ENCODE results near the gene CALML6. TPM values are rescaled to one million over a fixed set of nuclear protein-coding genes. Genes with fewer than 3 reads are reported as not detected.

The CALML6 gene
- total RNA-seq, 3 donors from 2014 or later: 0.38 to 0.61 (median 0.51) TPM

DNA sequence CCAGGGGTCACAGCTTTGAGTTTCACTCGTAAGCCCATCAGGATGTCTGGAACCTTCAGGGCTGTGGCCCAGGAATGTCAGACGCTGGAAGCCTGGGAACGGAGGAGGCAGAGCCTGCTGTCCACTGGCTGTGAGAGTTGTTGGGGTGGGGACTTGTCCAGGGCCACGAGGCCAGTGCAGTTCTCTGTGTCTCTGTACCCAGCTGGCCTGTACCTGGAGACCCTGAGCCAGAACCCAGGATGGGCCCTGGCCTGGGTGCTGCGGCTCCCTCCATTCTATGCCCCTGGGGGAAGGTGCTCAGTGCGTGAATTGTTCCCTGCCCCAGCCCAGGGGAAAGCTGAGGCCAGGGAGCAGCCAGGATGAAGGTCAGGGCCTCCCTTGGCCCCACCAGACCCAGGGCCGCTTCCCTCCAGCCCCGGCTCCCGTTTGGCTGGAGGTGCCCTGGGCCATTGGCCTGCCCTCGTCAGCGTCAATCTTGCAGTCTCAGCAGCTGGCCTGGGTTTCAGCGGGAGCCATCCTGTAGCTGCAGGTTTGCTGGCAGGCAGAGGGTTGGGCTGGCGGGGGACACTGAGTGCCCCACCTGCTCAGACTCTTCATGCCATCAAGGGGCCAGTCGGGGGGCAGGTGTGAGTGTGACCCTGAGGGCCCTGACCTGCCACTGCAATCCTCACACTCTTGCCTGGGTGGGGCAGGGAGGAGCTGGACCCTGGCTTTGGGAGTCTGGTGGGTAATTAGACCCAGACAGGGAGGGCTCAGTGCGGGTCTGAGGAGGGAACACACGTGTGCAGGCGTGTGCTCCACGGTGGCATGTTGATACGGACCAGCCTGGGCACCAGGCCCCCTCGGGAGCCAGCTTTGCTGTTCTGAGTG is 724 bp upstream of the CALML6 start:
- no peak for ATAC-seq
- DNase-seq: no peak
- H3K4me3 Mint-ChIP-seq: no peak overlapping the region
- no peaks in the 10 kb centered on the region for H3K36me3 Mint-ChIP-seq (ENCODE audit: insufficient read depth)
- peaks cover 15% of the 10 kb centered on the region for H3K4me1 Mint-ChIP-seq (ENCODE audit: low read depth)
- H3K27me3 Mint-ChIP-seq (ENCODE audit: low read depth): no peaks in the 10 kb centered on the region
- no peaks in the 10 kb centered on the region for H3K9me3 Mint-ChIP-seq

DNA sequence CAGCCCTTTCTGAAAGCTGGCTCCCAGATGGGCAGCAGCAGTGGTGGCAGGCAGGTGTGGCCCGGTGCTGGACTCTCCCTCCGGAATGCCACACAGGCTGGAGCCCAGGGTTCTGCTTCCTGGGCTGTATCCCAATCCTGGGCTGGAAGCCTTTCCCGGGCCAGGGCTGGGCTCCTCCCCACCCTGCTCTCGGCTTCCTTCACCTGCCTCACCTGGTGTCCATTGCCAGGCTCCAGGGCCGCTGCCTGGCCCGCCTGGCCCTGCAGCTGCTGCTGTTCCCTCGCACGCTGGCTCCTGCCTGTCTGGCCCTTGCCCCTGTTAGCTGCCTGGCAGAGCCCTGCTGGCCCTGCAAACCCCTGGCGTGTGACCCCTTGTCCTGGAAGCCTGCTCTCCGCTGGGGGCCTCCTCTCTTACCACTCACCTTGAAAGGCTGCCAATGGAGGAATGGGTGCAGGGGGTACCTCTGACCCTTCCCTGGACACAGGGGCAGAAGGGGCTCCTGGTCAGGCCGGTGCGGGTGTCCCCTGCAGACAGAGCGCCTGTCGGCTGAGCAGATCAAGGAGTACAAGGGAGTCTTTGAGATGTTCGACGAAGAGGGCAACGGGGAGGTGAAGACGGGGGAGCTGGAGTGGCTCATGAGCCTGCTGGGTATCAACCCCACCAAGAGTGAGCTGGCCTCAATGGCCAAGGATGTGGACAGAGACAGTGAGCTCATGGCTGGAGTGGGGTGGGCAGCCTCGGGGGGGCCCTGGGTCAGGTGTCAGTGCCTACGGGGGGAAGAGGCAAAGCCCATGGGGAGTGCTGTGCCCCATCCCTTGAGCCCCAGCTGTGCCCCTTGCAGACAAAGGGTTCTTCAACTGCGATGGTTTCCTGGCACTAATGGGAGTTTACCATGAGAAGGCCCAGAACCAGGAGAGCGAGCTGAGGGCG is 1.1 kb downstream of the CALML6 start:
- no peaks in the 10 kb centered on the region for H3K36me3 Mint-ChIP-seq (ENCODE audit: insufficient read depth)
- H3K4me1 Mint-ChIP-seq (ENCODE audit: low read depth): peaks cover 7% of the 10 kb centered on the region
- DNase-seq (no peak), ATAC-seq (no peak)
- H3K4me3 Mint-ChIP-seq: no peak overlapping the region
- no peaks in the 10 kb centered on the region for H3K27me3 Mint-ChIP-seq (ENCODE audit: low read depth)
- H3K9me3 Mint-ChIP-seq: no peaks in the 10 kb centered on the region

DNA sequence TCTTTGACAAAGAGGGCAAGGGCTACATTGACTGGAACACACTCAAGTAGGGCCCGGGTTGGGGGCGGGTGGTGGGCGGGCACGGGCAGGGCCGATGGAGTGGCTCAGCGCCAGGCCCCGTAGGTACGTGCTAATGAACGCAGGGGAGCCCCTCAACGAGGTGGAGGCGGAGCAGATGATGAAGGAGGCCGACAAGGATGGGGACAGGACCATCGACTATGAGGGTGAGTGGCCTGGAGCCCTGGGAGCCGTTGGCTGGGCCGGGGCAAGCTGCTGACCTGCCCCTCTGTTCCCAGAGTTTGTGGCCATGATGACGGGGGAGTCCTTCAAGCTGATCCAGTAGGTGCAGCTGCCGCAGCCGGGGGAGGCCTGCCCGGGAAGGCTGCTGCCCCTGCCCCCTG is 1.8 kb downstream of the CALML6 start:
- Mint-ChIP-seq H3K4me1 (ENCODE audit: low read depth) (peaks cover 7% of the 10 kb centered on the region), H3K9me3 (no peaks in the 10 kb centered on the region), H3K36me3 (ENCODE audit: insufficient read depth) (no peaks in the 10 kb centered on the region), H3K27me3 (ENCODE audit: low read depth) (no peaks in the 10 kb centered on the region), H3K4me3 (no peak overlapping the region)
- ATAC-seq (no peak), DNase-seq (no peak)

DNA sequence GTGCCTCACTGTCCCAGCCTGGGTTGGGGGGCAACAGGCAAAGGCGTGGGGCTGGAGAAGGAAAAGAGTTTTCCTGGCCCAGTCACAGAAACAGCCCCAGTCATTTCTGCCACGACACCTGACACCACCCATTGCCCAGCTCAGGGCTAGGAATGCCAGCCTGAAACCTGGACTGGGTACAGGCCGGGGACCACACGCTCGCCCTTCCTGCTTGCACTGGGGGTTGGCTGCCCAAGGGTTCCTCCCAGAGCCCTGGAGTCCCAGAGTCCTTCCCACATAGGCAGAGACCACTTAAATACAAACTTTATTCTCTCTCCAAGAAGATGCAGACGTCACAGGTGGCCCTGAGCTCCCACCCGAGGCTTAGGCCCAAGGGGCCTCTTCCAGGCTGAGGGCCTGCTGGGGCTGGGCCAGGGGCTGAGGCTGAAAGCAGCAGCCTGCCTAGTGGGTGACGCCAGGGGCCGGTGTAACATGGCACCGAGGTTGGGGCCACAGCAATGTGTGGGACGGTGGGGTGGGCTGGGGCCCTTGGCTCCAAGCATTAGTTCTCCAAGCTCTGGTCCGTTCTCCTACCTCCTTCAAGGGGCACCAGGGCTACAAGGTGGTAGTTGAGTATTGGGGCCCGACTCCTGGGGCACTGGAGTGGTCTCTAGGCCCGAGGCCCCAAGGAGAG is 2.4 kb downstream of the CALML6 start:
- Mint-ChIP-seq H3K4me3 (no peak overlapping the region), H3K9me3 (no peaks in the 10 kb centered on the region)
- DNase-seq: no peak

DNA sequence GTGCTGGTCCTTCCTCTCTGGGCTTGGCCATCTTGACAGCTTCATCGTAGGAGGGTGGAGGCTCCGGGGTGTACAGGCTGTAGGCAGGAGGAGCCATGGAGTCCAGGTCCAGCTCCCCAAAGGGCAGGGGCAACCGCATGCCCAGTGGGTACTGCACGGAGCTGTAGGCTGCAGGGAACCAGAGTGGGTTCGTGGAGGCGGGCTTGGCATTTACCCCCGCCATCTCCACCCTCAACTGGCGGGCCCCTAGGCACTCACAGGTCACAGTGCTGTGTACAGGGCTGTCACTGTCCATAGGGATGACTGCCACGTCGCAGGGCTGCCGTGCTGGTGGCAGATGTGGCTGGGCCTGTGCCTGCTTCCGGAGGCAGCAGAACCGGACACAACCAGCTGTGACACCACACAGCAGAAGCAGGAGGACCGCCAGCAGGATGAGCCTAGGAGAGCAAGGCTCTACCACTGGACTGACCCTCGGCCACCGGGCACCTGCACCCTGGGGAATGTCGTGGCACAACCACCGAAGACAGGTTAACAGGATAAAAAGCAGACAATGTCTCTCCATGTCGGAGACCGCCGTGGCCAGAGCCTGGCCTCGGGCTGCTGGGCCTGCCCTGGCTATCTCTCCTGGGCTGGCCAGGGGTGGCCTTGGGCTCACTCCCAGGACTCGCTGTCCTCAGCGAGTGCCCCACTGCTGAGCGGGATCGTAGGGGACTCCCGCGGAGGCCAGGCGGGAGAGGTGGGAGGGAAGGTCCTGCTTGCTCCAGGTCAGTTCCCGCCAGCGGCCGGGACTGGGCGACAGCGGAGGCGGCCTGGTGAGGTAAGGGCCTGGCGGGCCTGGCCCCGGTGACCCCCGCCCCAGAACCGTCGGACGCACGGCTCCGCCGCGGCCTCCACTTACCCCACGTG is 3.2 kb downstream of the CALML6 start:
- Mint-ChIP-seq H3K36me3 (ENCODE audit: insufficient read depth) (no peaks in the 10 kb centered on the region), H3K4me3 (peak overlapping the region; percentile 11), H3K9me3 (no peaks in the 10 kb centered on the region), H3K4me1 (ENCODE audit: low read depth) (peaks cover 7% of the 10 kb centered on the region), H3K27me3 (ENCODE audit: low read depth) (no peaks in the 10 kb centered on the region)
- ATAC-seq (no peak), DNase-seq (no peak)

More for the DNA sequence above, 2.4 kb downstream of the CALML6 start:
- no peaks in the 10 kb centered on the region for H3K36me3 Mint-ChIP-seq (ENCODE audit: insufficient read depth)
- no peaks in the 10 kb centered on the region for H3K27me3 Mint-ChIP-seq (ENCODE audit: low read depth)
- peaks cover 7% of the 10 kb centered on the region for H3K4me1 Mint-ChIP-seq (ENCODE audit: low read depth)
- ATAC-seq: no peak

DNA sequence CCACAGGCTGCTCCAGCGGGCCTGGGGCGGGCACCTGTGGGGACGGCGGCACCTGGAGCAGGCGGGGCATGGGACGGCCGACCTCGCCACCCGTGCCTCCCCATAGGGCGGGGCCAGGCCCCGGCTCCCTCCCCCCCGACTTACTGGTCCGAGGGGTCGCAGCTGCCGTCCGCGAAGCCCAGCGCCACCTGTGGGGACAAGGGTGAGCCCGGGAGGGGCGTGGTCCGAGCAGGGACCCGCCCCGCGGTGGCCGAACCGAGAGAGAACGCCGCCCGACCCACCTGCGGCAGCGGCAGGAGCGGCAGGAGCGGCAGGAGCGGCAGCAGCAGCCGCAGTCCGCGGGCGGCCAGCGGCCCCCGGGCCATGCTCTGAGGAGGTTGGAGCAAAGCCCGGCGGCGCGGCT is 3.8 kb downstream of the CALML6 start, which contains the start of gene TMEM52:
TSS of gene TMEM52 (minus strand) at position 379 of the 403 bp plus-strand sequence. CDS start at position 365, 14 bp downstream.
- Mint-ChIP-seq H3K36me3 (ENCODE audit: insufficient read depth) (no peaks in the 10 kb centered on the region), H3K4me3 (peak within 1 kb of the TSS; percentile 59), H3K27me3 (ENCODE audit: low read depth) (no peaks in the 10 kb centered on the region), H3K9me3 (no peaks in the 10 kb centered on the region), H3K4me1 (ENCODE audit: low read depth) (peaks cover 7% of the 10 kb centered on the region)
- ATAC-seq (peak in 1 of 2 donors; percentile 22), DNase-seq (no peak)

DNA sequence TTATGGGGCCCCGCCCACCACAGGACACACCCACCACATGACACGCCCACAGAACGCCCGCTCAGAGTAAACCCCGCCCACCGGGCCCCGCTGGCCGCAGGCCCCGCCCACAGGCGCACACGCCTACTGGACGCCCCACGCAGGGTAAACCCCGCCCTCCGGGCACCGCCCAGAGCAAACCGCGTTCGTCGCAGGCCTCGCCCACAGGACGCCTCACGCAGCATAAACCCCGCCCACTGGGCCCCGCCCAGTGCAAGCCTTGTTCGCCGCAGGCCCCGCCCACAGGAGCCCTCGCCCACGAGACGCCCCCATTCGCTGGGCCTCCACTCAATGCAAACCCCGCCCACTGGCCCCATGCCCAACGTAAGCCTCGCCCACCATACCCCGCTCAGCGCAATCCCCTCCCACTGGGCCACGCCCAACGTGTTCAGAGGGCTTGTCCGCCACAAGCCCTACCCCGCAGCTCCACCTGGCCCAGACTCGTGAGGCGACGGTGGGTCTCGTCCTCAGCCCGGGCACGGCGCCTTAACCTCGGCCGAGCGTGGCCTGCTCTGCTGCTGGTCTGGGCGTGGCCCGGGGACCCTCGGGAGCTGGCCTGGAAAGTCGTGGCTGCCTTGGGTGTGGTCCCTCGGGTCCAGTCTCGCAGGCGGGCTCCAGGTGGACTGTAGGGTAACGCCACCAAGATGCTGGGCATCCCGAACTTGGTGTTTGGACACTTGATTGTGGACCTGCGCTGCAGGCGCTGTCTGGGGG is 4.4 kb downstream of the CALML6 start:
- Mint-ChIP-seq H3K4me1 (ENCODE audit: low read depth) (peaks cover 7% of the 10 kb centered on the region), H3K27me3 (ENCODE audit: low read depth) (no peaks in the 10 kb centered on the region), H3K36me3 (ENCODE audit: insufficient read depth) (no peaks in the 10 kb centered on the region), H3K4me3 (peak overlapping the region; percentile 59), H3K9me3 (no peaks in the 10 kb centered on the region)
- ATAC-seq (peak; percentile 87 to 90), DNase-seq (peak; percentile 100)

DNA sequence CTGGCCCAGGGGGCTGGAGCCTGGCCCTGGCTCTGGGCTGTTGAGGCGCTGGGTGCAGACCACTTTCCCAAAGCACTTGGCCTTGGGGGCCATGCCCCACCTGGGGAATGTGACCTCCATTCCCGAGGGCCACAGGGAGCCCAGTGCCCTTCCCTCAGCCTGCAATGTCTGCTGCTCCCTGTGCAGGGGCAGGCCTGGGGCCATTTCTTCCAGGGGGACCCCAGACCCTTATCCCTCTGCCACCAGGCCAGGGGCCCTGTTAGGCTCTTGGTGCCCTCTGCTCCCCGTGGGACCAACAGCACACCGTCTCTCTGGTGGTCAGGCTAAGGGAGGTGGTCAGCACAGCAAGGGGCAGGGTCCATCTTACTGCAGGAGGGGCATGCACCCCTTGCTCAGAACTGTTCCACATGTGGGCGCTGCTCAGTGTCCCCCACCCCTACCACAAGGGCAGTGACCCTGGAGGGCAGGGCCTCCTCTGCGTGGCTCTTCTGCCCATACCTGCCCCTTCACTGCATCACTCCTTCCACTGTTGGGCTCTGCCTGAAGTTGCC is 5.1 kb downstream of the CALML6 start:
- H3K4me3 Mint-ChIP-seq: peak overlapping the region; percentile 3
- DNase-seq: no peak
- H3K27me3 Mint-ChIP-seq (ENCODE audit: low read depth): no peaks in the 10 kb centered on the region
- no peaks in the 10 kb centered on the region for H3K36me3 Mint-ChIP-seq (ENCODE audit: insufficient read depth)
- H3K4me1 Mint-ChIP-seq (ENCODE audit: low read depth): peaks cover 7% of the 10 kb centered on the region
- no peaks in the 10 kb centered on the region for H3K9me3 Mint-ChIP-seq
- no peak for ATAC-seq

DNA sequence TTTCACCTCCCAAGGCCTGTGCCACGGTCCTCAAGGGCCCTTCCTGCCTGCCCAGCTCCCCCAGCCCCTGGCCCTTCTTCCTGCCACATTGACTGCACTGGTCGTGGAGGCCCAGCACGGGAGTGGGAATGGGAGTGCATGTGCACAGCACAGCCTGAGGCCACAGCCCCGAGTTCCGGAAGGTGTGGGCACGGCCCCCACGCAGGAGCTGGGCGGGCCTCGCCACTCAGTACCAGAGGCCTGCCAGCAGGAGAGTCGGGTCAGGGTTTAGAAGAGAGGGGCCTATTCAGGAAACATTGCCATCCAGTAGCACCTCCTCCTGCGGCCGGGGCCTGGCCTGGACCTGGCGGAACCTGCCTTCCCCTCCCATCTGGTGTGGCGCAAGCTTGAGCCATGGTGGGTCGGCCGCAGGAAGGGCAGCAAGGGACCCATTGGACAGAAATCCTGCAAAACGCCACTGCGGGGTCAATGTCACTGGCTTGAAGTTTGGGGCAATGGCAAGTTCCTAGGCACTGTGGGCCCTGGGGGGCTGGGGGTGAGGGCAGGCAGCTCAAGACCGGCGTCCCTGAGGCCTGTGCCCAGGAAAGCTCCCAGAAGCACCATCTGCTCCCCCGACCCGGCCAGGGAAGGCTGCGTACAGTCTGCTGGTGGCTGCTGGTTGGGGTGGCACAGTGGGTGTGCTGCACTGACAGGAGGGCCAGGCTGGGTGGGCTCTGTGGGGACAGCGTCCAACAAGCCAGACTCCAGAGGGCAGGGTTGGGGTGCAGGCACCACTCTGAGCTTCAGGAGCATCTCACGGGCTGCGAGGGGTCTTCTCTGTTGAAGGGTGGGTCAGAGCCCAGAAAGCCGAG is 5.8 kb downstream of the CALML6 start:
- Mint-ChIP-seq H3K27me3 (ENCODE audit: low read depth) (no peaks in the 10 kb centered on the region), H3K9me3 (no peaks in the 10 kb centered on the region), H3K4me3 (no peak overlapping the region), H3K36me3 (ENCODE audit: insufficient read depth) (no peaks in the 10 kb centered on the region), H3K4me1 (ENCODE audit: low read depth) (peaks cover 7% of the 10 kb centered on the region)
- DNase-seq: no peak
- no peak for ATAC-seq

DNA sequence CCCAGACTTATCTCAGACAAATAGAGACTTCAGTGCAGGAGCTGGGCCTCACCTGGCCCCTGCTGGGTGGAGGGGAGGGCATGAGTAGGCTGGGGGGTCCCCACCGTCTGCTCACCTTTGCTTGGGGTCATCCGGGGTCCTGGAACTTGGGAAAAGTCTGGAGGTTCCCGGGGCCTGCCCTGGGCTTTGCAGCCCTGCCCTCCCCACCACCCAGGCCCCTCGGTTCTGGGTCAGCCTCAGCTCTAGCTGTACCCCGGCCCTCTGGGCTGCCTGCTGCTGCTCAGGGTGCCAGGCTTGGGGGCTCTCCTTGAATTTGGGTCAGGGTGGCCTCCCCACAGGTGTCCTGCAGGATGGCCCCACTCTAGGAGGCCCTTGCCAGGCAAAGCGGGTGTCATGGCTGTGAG is 6.4 kb downstream of the CALML6 start:
- Mint-ChIP-seq H3K4me3 (no peak overlapping the region), H3K4me1 (ENCODE audit: low read depth) (peaks cover 7% of the 10 kb centered on the region), H3K27me3 (ENCODE audit: low read depth) (no peaks in the 10 kb centered on the region), H3K36me3 (ENCODE audit: insufficient read depth) (no peaks in the 10 kb centered on the region), H3K9me3 (no peaks in the 10 kb centered on the region)
- no peak for DNase-seq
- no peak for ATAC-seq

DNA sequence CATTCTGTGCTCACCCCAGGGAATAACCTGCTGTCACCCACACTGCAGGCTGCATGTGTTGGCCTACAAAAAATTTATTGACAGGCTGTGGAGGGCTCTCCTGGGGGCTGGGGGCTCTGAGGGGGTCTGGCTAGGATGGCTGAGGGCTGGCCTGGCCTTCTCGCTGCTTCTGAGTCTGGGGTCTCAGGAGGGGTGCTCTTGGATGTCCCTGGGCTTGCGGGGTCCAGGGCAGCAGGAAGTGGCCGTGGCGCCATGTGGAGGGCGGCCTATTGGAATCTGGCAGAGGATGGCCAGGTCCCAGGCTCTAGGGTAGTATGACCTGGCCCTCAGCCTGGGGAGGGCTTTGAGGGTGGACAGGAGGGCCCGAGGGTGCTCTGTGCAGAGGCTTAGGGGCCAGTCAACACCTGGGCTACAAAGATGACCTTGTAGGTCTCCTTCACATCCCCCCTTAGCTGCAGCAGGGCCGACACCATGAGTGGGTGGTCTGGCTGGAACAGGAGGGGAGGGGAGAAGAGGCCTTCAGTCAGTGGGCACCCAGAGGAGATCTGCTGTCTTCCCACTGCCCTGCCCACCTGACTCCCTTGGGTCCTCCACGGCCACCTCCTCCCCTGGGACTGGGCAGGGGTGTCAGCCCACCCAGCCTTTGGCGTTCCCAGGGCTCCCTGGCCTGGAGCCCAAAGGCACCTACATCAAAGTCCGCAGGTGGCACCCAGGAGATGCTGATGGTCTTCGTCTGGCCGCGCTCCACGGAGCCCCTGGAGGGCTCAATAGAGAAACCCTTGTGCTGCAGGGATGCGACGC is 7.0 kb downstream of the CALML6 start:
- Mint-ChIP-seq H3K27me3 (ENCODE audit: low read depth) (no peaks in the 10 kb centered on the region), H3K9me3 (no peaks in the 10 kb centered on the region), H3K4me3 (no peak overlapping the region), H3K36me3 (ENCODE audit: insufficient read depth) (no peaks in the 10 kb centered on the region), H3K4me1 (ENCODE audit: low read depth) (peaks cover 7% of the 10 kb centered on the region)
- DNase-seq (no peak), ATAC-seq (no peak)

DNA sequence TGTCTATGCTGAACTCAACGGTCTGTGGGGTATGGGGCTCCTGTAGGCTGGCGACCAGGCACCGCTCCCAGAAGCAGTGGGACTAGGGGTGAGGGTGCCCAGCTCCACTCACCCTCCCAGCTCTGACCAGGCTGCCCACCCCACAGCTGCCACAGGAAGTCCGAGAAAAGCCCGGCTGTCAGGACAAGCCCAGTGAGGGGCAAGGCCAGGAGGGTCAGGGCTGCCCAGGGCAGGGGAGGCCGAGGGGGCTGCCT is 7.6 kb downstream of the CALML6 start:
- H3K9me3 Mint-ChIP-seq: no peaks in the 10 kb centered on the region
- peaks cover 7% of the 10 kb centered on the region for H3K4me1 Mint-ChIP-seq (ENCODE audit: low read depth)
- no peak for DNase-seq
- H3K4me3 Mint-ChIP-seq: no peak overlapping the region
- H3K27me3 Mint-ChIP-seq (ENCODE audit: low read depth): no peaks in the 10 kb centered on the region
- ATAC-seq: no peak
- H3K36me3 Mint-ChIP-seq (ENCODE audit: insufficient read depth): no peaks in the 10 kb centered on the region
